Brain pericyte (primary cell): ENCODE results near the gene TMEM256.

Experiments used
- DNase-seq: peaks from one replicate; pipeline ENCODE4 v3.0.0-alpha.2; 2012; ENCODE audit warnings: low read depth, low spot score

TMEM256 gene

GRCh38 chr17:7429722-7430121 lies 25.8 kb upstream of the TMEM256 start:
- DNase-seq, result no peak

- DNase-seq, result no peak
These were observed 24.7 kb upstream of the TMEM256 start, which contains the start of gene SPEM3 for GRCh38 chr17:7428557-7428956. Gene SPEM3 (plus strand): TSS chr17:7428857. CDS start chr17:7428903, 46 bp downstream.

- DNase-seq, result no peak
These were observed 23.7 kb upstream of the TMEM256 start for GRCh38 chr17:7427549-7427948.

GRCh38 chr17:7426896-7427489 lies 23.1 kb upstream of the TMEM256 start:
- DNase-seq, result no peak

- DNase-seq, result no peak
These were observed 22.4 kb upstream of the TMEM256 start for GRCh38 chr17:7426203-7426863.

- DNase-seq, result no peak
These were observed 21.9 kb upstream of the TMEM256 start for GRCh38 chr17:7425756-7426155.

GRCh38 chr17:7425316-7425715 lies 21.4 kb upstream of the TMEM256 start, which contains the start of gene SPEM2:
Gene SPEM2 (plus strand): TSS chr17:7425616. CDS start chr17:7425689, 73 bp downstream.
- no peak for DNase-seq

- DNase-seq, result no peak
These were observed 19.8 kb upstream of the TMEM256 start for GRCh38 chr17:7423679-7424078.

- DNase-seq, result no peak
These were observed 17.3 kb upstream of the TMEM256 start for GRCh38 chr17:7421186-7421585.

GRCh38 chr17:7419819-7420610 lies 16.1 kb upstream of the TMEM256 start, which contains the start of gene SPEM1:
Gene SPEM1 (plus strand): TSS chr17:7420324. CDS start chr17:7420385, 61 bp downstream.
- DNase-seq, result no peak

GRCh38 chr17:7418472-7419152 lies 14.7 kb upstream of the TMEM256 start:
- DNase-seq, result no peak

GRCh38 chr17:7417056-7417655 lies 13.3 kb upstream of the TMEM256 start:
- DNase-seq, result no peak

GRCh38 chr17:7416323-7416722 lies 12.4 kb upstream of the TMEM256 start:
- DNase-seq, result no peak

- no peak for DNase-seq
These were observed 11.9 kb upstream of the TMEM256 start for GRCh38 chr17:7415784-7416183.

- no peak for DNase-seq
These were observed 10.9 kb upstream of the TMEM256 start for GRCh38 chr17:7414837-7415236.

- no peak for DNase-seq
These were observed 9.6 kb upstream of the TMEM256 start for GRCh38 chr17:7413346-7413985.

- no peak for DNase-seq
These were observed 7.5 kb upstream of the TMEM256 start for GRCh38 chr17:7411427-7411750.

- no peak for DNase-seq
These were observed 6.9 kb upstream of the TMEM256 start for GRCh38 chr17:7410634-7411426.

GRCh38 chr17:7409716-7410115 lies 5.8 kb upstream of the TMEM256 start:
- no peak for DNase-seq

GRCh38 chr17:7408863-7409262 lies 5.0 kb upstream of the TMEM256 start:
- DNase-seq, result no peak
